Activated CD8-positive, alpha-beta T cell treated with anti-CD3 and anti-CD28 coated beads for 36 hours (primary cell): ENCODE data around the gene GDF2. TPM values are rescaled to one million over a fixed set of nuclear protein-coding genes. Genes with fewer than 3 reads are reported as not detected.

ENCODE experiments used
- ATAC-seq: fragments of 200-7000 bp; cut with Tn5 transposase; one replicate; pipeline ENCODE4 v1.10.0; 2021; ENCODE audit warnings: mild to moderate bottlenecking, moderate library complexity
- CTCF ChIA-PET: fragments of 350-600 bp; sonication (Branson Sonifier 250); formaldehyde crosslinking; loops from one replicate; lab custom pipeline; 2021; ENCODE audit warnings: antibody characterized with exemption; lab: Charles Lee
- POLR2A ChIA-PET: fragments of 350-600 bp; sonication (Branson Sonifier 250); formaldehyde crosslinking; loops from one replicate; lab custom pipeline; 2021; ENCODE audit warnings: antibody characterized with exemption; lab: Charles Lee
- DNase-seq: peaks from one replicate; pipeline ENCODE4 v3.0.0-alpha.2; 2020
- H3K27ac Mint-ChIP-seq: one replicate; pipeline ENCODE4 v1.8.0; 2021; ENCODE audit warnings: mild to moderate bottlenecking, mixed read lengths
- H3K27me3 Mint-ChIP-seq: one replicate; pipeline ENCODE4 v1.8.0; 2021; ENCODE audit warnings: mixed read lengths
- H3K36me3 Mint-ChIP-seq: one replicate; pipeline ENCODE4 v1.8.0; 2021; ENCODE audit warnings: low read depth, mixed read lengths
- H3K4me1 Mint-ChIP-seq: one replicate; pipeline ENCODE4 v1.8.0; 2021; ENCODE audit warnings: low read depth, mixed read lengths
- H3K4me3 Mint-ChIP-seq: one replicate; pipeline ENCODE4 v1.8.0; 2021; ENCODE audit warnings: mild to moderate bottlenecking, moderate library complexity, mixed read lengths
- H3K9me3 Mint-ChIP-seq: one replicate; pipeline ENCODE4 v1.8.0; 2021; ENCODE audit warnings: mixed read lengths
- CTCF ChIP-seq: fragments of 200-600 bp; IDR thresholded peaks from one replicate; pipeline ENCODE4 v1.8.0; 2022; ENCODE audit warnings: antibody characterized with exemption, mild to moderate bottlenecking
- intact Hi-C: fragments of 100-400 bp; cut with micrococcal nuclease; formaldehyde crosslinking; loops from one replicate; pipeline ENCODE4 v1.10.0; 2022
- total RNA-seq, 2 experiments: library from RNA; stranded (reverse); gene quantifications; one replicate each; pipeline ENCODE4 v1.2.3, GENCODE V29; 2021

GDF2 gene
- total RNA-seq, 2 experiments from 2014 or later: not detected

DNA sequence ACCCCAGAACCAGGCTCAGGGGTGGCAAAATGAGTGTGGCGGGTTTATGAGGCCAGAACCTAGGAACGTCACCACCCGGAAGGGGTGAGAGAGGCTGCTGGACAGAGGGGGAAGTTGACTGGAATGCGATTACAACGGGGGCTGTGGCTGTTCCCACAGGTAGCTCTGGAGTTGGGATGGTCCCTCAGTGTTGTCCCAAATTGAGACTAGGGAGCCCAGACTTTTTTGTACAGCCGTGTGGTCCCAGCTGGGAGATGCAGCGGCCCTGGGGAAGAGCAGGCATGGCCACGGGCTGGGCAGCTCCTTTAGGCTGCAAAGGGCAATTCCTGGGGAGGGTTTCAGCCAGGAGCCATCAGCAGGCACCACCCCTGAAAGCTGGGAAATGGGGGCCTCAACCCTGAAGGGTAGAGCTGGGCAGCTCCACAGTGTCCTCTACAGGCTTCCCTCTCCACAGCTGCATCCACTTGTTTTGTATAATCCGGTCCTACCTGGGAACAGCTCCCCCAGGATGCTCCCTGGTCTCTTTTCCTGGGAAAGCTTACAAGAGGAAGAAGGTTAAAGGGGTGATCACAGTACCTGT is 33.2 kb upstream of the GDF2 start:
- no peak for TF ChIP-seq CTCF
- Mint-ChIP-seq H3K4me3 (no peak overlapping the region), H3K4me1 (peaks cover 25% of the 10 kb centered on the region), H3K27ac (no peak overlapping the region), H3K27me3 (no peaks in the 10 kb centered on the region), H3K9me3 (no peaks in the 10 kb centered on the region), H3K36me3 (no peaks in the 10 kb centered on the region)
- intact Hi-C loops: no loop called here
- ChIA-PET POLR2A (interaction anchor here (1.4 kb wide), 1 partner anchor 15 kb away, joined by 3 read pairs; no protein-coding TSS in a partner anchor), CTCF (interaction anchor here (1.3 to 1.7 kb wide), 2 partner anchors 23 to 241 kb away, joined by 5 to 6 read pairs; no protein-coding TSS in a partner anchor)
- DNase-seq (no peak), ATAC-seq (no peak)

GRCh38 chr10:47289921-47290320 is 32.3 kb upstream of the GDF2 start:
- no peak for ATAC-seq
- TF ChIP-seq CTCF: no peak
- Mint-ChIP-seq H3K27ac (no peak overlapping the region), H3K27me3 (no peaks in the 10 kb centered on the region), H3K4me1 (peaks cover 21% of the 10 kb centered on the region), H3K36me3 (no peaks in the 10 kb centered on the region), H3K4me3 (no peak overlapping the region), H3K9me3 (no peaks in the 10 kb centered on the region)
- POLR2A ChIA-PET: interaction anchor here (1.4 kb wide), 1 partner anchor 16 kb away, joined by 3 read pairs; no protein-coding TSS in a partner anchor
- intact Hi-C loops: no loop called here
- CTCF ChIA-PET: interaction anchor here (1.3 kb wide), 1 partner anchor 242 kb away, joined by 5 read pairs; no protein-coding TSS in a partner anchor
- DNase-seq: no peak

DNA sequence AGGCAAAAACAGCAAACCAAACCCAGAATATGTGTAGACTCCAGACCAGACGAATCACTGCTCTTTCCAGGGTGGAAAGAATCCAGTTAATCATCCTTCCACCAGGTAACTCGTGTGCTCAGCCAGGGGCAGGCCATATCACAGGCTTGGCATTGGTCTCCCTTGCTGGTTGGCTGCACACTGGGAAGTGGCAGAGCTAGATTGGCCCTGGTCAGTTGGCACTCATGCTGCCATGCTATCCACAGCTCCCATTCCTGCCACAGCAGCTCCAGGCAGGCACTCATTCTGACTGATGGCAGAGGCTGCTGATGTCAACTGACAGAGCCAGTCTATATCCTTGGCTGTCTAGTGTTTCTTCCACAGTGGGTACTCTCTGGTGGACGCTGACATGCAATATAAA is 31.9 kb upstream of the GDF2 start:
- Mint-ChIP-seq H3K27me3 (peaks cover 1% of the 10 kb centered on the region), H3K4me3 (no peak overlapping the region), H3K27ac (no peak overlapping the region), H3K36me3 (no peaks in the 10 kb centered on the region), H3K4me1 (peaks cover 18% of the 10 kb centered on the region), H3K9me3 (no peaks in the 10 kb centered on the region)
- TF ChIP-seq CTCF: no peak
- intact Hi-C loops: no loop called here
- ChIA-PET POLR2A (interaction anchor here (1.4 kb wide), 1 partner anchor 16 kb away, joined by 3 read pairs; no protein-coding TSS in a partner anchor), CTCF (no interaction called here)
- ATAC-seq (no peak), DNase-seq (no peak)

GRCh38 chr10:47291682-47292081 is 30.6 kb upstream of the GDF2 start:
- no peak for DNase-seq
- intact Hi-C loops: no loop called here
- Mint-ChIP-seq H3K27me3 (peaks cover 1% of the 10 kb centered on the region), H3K27ac (no peak overlapping the region), H3K36me3 (no peaks in the 10 kb centered on the region), H3K9me3 (no peaks in the 10 kb centered on the region), H3K4me1 (peaks cover 4% of the 10 kb centered on the region), H3K4me3 (no peak overlapping the region)
- ChIA-PET CTCF (no interaction called here), POLR2A (no interaction called here)
- ATAC-seq: no peak
- no peak for TF ChIP-seq CTCF

- no peak overlapping the region for H3K27ac Mint-ChIP-seq
- intact Hi-C loops: no loop called here
- ChIA-PET POLR2A (no interaction called here), CTCF (no interaction called here)
- H3K27me3 Mint-ChIP-seq: peaks cover 1% of the 10 kb centered on the region
- TF ChIP-seq CTCF: no peak
- H3K4me1 Mint-ChIP-seq: no peaks in the 10 kb centered on the region
- no peak for DNase-seq
- no peak overlapping the region for H3K4me3 Mint-ChIP-seq
- ATAC-seq: no peak
- no peaks in the 10 kb centered on the region for H3K36me3 Mint-ChIP-seq
- no peaks in the 10 kb centered on the region for H3K9me3 Mint-ChIP-seq
Measured at GRCh38 chr10:47294057-47294456, 28.2 kb upstream of the GDF2 start.
